Keratinocyte (primary cell): Measurements from ENCODE around the gene DMRTB1. TPM values are rescaled to one million over a fixed set of nuclear protein-coding genes. Genes with fewer than 3 reads are reported as not detected.

Experiments used
- DNase-seq: peaks from one replicate; pipeline ENCODE4 v3.0.0-alpha.2; 2011; ENCODE audit warnings: low read depth, missing footprints, low spot score
- FAIRE-seq: peaks from 2 replicates; lab custom pipeline; 2011; peaks lifted over from hg19 to GRCh38; lab: Jason Lieb, UNC
- H2AFZ ChIP-seq: 2 replicates; pipeline ENCODE4 v1.6.0; 2012; ENCODE audit warnings: low read length, control low read depth, inconsistent platforms; ENCODE audit not compliant: control insufficient read depth
- H3K27ac ChIP-seq: 2 replicates; pipeline ENCODE4 v1.5.1; 2011; ENCODE audit warnings: low read length; ENCODE audit not compliant: control insufficient read depth, insufficient read depth
- H3K27me3 ChIP-seq: 3 replicates; pipeline ENCODE4 v1.6.0; 2011; ENCODE audit warnings: low read length; ENCODE audit not compliant: control insufficient read depth, insufficient read depth; ENCODE audit errors: extremely low read depth
- H3K36me3 ChIP-seq, 2 experiments: 2 replicates in 1 of 2; 3 replicates in 1 of 2; pipeline ENCODE4 v1.5.1; 2011; ENCODE audit warnings: low read length in 2 of 2, mild to moderate bottlenecking in 1 of 2; ENCODE audit not compliant: control insufficient read depth in 2 of 2, insufficient read depth in 2 of 2; ENCODE audit errors: extremely low read depth in 1 of 2
- H3K4me1 ChIP-seq: 3 replicates; pipeline ENCODE4 v1.5.1; 2011; ENCODE audit warnings: low read length; ENCODE audit not compliant: control insufficient read depth, insufficient read depth; ENCODE audit errors: extremely low read depth
- H3K4me2 ChIP-seq: 3 replicates; pipeline ENCODE4 v1.6.0; 2011; ENCODE audit warnings: low read depth, low read length; ENCODE audit not compliant: control insufficient read depth, insufficient read depth; ENCODE audit errors: extremely low read depth
- H3K4me3 ChIP-seq, 3 experiments: fragments of 200-600 bp in 1 of 3; sonication (generic) in 1 of 3; 2 replicates in 2 of 3; 3 replicates in 1 of 3; pipeline ENCODE4 v1.5.1; 2011 to 2016; ENCODE audit warnings: low read length in 3 of 3, mild to moderate bottlenecking in 3 of 3, control low read depth in 2 of 3, inconsistent platforms in 1 of 3, low read depth in 1 of 3, mixed read lengths in 1 of 3, mixed run types in 1 of 3, moderate library complexity in 1 of 3; ENCODE audit not compliant: control insufficient read depth in 2 of 3, insufficient read depth in 2 of 3; ENCODE audit errors: extremely low read depth in 1 of 3
- H3K79me2 ChIP-seq: 2 replicates; pipeline ENCODE4 v1.6.0; 2012; ENCODE audit warnings: low read length; ENCODE audit not compliant: control insufficient read depth, insufficient read depth
- H3K9ac ChIP-seq: 3 replicates; pipeline ENCODE4 v1.6.0; 2011; ENCODE audit warnings: low read length; ENCODE audit not compliant: control insufficient read depth, insufficient read depth; ENCODE audit errors: extremely low read depth
- H3K9me1 ChIP-seq: 3 replicates; pipeline ENCODE4 v1.6.0; 2011; ENCODE audit warnings: low read length; ENCODE audit not compliant: control insufficient read depth, insufficient read depth; ENCODE audit errors: extremely low read depth
- H3K9me3 ChIP-seq: 2 replicates; pipeline ENCODE4 v1.5.1; 2012; ENCODE audit warnings: low read depth, low read length; ENCODE audit not compliant: control insufficient read depth
- H4K20me1 ChIP-seq: 3 replicates; pipeline ENCODE4 v1.6.0; 2011; ENCODE audit warnings: low read length; ENCODE audit not compliant: control insufficient read depth, insufficient read depth; ENCODE audit errors: extremely low read depth
- EZH2 ChIP-seq: IDR thresholded peaks from one replicate; pipeline ENCODE4 v1.6.1; 2012; ENCODE audit warnings: inconsistent platforms, mild to moderate bottlenecking, low read length, moderate library complexity
- dilution Hi-C: fragments of 300-500 bp; cut with MboI; formaldehyde crosslinking; loops from one replicate; pipeline ENCODE4 v1.7.0; 2020; ENCODE audit warnings: low sequenced_read_pairs; ENCODE audit not compliant: extremely low pct_ligation_motif_present
- polyA plus RNA-seq, 5 experiments: library from polyadenylated mRNA; depleted of rRNA in 3 of 5; stranded (reverse) in 3 of 5; stranded (forward) in 1 of 5; unstranded in 1 of 5; fragments of >200 nt; gene quantifications; 1 replicate in 1 of 5; 2 replicates in 3 of 5; 3 replicates in 1 of 5; pipeline versions ENCODE4 v1.2.1 to v1.2.3, GENCODE V29; 2011 to 2012; ENCODE audit warnings: missing spikeins in 2 of 5, low read depth in 1 of 5, low replicate concordance in 1 of 5
- TF ChIP-seq, protein P1 (sequence below), 3 experiments: IDR thresholded peaks in 1 of 3; conservative IDR thresholded peaks in 1 of 3; optimal IDR thresholded peaks in 1 of 3; 2 replicates in 2 of 3; 3 replicates in 1 of 3; pipeline versions ENCODE3 to v1.5.1; 2011; ENCODE audit warnings: low read length in 3 of 3, mild to moderate bottlenecking in 3 of 3, moderate library complexity in 2 of 3, control low read depth in 1 of 3, inconsistent platforms in 1 of 3; ENCODE audit not compliant: insufficient read depth in 2 of 3; ENCODE audit errors: extremely low read depth in 1 of 3

DMRTB1 gene
- polyA plus RNA-seq, 1 donor (not counting 4 experiments of a cell fraction or from before 2014, with no cell fraction given) = not detected

GRCh38 chr1:53481456-53481855, 22.3 kb downstream of the DMRTB1 start:
- H3K9me1 ChIP-seq = no peaks in the 10 kb centered on the region
- DNase-seq (no peak), FAIRE-seq (no peak)
- no peak overlapping the region for H3K4me2 ChIP-seq
- no peaks in the 10 kb centered on the region for H4K20me1 ChIP-seq
- H2AFZ ChIP-seq = no peak overlapping the region
- no peak overlapping the region for H3K4me3 ChIP-seq
- H3K9ac ChIP-seq = no peak overlapping the region
- no peaks in the 10 kb centered on the region for H3K4me1 ChIP-seq
- peaks cover 19% of the 10 kb centered on the region for H3K27me3 ChIP-seq
- H3K9me3 ChIP-seq = no peaks in the 10 kb centered on the region
- TF ChIP-seq, protein P1, sequence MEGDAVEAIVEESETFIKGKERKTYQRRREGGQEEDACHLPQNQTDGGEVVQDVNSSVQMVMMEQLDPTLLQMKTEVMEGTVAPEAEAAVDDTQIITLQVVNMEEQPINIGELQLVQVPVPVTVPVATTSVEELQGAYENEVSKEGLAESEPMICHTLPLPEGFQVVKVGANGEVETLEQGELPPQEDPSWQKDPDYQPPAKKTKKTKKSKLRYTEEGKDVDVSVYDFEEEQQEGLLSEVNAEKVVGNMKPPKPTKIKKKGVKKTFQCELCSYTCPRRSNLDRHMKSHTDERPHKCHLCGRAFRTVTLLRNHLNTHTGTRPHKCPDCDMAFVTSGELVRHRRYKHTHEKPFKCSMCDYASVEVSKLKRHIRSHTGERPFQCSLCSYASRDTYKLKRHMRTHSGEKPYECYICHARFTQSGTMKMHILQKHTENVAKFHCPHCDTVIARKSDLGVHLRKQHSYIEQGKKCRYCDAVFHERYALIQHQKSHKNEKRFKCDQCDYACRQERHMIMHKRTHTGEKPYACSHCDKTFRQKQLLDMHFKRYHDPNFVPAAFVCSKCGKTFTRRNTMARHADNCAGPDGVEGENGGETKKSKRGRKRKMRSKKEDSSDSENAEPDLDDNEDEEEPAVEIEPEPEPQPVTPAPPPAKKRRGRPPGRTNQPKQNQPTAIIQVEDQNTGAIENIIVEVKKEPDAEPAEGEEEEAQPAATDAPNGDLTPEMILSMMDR (optimal IDR thresholded peaks at IDR 0.05 in 1 of 3, IDR thresholded peaks at IDR 0.05 in 1 of 3, conservative IDR thresholded peaks at IDR 0.05 in 1 of 3; ENCODE audit: extremely low read depth in 1 of 3, insufficient read depth in 2 of 3, low read length in 3 of 3) = no peak
- TF ChIP-seq EZH2 = no peak
- H3K36me3 ChIP-seq = no peaks in the 10 kb centered on the region
- dilution Hi-C loops = loop anchor here (25.0 kb wide), 1 partner anchor 281 kb away; no protein-coding TSS in a partner anchor
- H3K79me2 ChIP-seq = no peaks in the 10 kb centered on the region
- no peak overlapping the region for H3K27ac ChIP-seq

DNA sequence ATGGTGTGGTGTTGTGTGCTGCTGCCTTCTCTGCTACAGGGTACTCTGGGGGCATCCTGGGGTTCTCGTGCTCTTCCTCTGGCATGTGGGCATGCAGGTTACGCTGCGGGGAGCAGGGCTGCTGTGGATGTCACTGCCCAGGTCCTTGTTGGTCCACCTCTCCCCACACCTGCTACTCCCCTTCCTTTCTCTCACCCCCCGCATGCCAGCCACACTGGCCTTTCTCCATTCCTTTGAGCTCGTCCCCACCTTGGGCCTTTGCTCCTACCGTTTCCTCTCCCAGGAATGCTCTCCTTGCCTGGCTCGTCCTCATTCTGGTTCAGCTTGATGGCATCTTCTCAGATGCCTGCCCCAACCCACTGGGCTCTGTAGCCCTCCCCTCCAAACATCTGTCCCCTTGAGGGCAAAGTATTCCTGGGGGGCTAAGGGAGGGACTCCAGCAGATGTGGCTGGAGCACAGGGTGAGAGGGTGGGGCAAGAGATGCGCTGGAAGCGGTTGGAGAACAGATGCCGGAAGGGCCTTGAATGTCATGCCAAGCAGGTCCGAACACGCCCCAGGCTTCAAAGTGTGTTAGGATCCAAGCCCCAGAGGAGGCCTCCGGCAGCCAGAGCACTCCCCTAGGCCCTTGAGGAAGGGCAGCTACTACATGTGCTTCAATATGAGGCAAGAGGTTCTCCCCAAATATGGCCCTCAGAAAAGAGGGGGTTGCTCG, 23.4 kb downstream of the DMRTB1 start:
- no peaks in the 10 kb centered on the region for H3K9me1 ChIP-seq
- peak; percentile 11 for DNase-seq
- H3K4me3 ChIP-seq = no peak overlapping the region
- dilution Hi-C loops = loop anchor here (25.0 kb wide), 1 partner anchor 280 kb away; no protein-coding TSS in a partner anchor
- no peaks in the 10 kb centered on the region for H3K79me2 ChIP-seq
- no peaks in the 10 kb centered on the region for H3K36me3 ChIP-seq
- no peak overlapping the region for H3K9ac ChIP-seq
- no peak overlapping the region for H3K4me2 ChIP-seq
- peaks cover 13% of the 10 kb centered on the region for H3K27me3 ChIP-seq
- H3K4me1 ChIP-seq = no peaks in the 10 kb centered on the region
- TF ChIP-seq, protein P1 (optimal IDR thresholded peaks at IDR 0.05 in 1 of 3, IDR thresholded peaks at IDR 0.05 in 1 of 3, conservative IDR thresholded peaks at IDR 0.05 in 1 of 3; ENCODE audit: extremely low read depth in 1 of 3, insufficient read depth in 2 of 3, low read length in 3 of 3) = no peak
- no peak for TF ChIP-seq EZH2
- H2AFZ ChIP-seq = no peak overlapping the region
- no peak for FAIRE-seq
- no peaks in the 10 kb centered on the region for H3K9me3 ChIP-seq
- no peaks in the 10 kb centered on the region for H4K20me1 ChIP-seq
- no peak overlapping the region for H3K27ac ChIP-seq
